Renal cortex interstitium (tissue), 11 donors: ENCODE results near the gene YWHAH. TPM values are rescaled to one million over a fixed set of nuclear protein-coding genes. Genes with fewer than 3 reads are reported as not detected.
A peak's percentile ranks its signal among the peaks of the same experiment; 100 is the strongest.
"Not testable (repeated sequence)": the region's sequence is repeated elsewhere in the genome, so short reads cannot be mapped to it uniquely, and the experiment has no call there.

Experiments used
- DNase-seq, 11 donors: peaks; one replicate each; pipeline ENCODE4 v3.0.0-alpha.2; 2013; ENCODE audit warnings: low read depth in 9 of 11, low spot score in 4 of 11; ENCODE audit errors: extremely low read depth in 1 of 11
- polyA plus RNA-seq, 3 donors: library from polyadenylated mRNA; unstranded; fragments of 120-200 nt; gene quantifications; one replicate each; pipeline ENCODE4 v1.2.1, GENCODE V29; 2013; ENCODE audit not compliant: insufficient read length in 3 of 3

The YWHAH gene
- polyA plus RNA-seq, 3 donors = 92.6 to 140 (median 136) TPM

DNA sequence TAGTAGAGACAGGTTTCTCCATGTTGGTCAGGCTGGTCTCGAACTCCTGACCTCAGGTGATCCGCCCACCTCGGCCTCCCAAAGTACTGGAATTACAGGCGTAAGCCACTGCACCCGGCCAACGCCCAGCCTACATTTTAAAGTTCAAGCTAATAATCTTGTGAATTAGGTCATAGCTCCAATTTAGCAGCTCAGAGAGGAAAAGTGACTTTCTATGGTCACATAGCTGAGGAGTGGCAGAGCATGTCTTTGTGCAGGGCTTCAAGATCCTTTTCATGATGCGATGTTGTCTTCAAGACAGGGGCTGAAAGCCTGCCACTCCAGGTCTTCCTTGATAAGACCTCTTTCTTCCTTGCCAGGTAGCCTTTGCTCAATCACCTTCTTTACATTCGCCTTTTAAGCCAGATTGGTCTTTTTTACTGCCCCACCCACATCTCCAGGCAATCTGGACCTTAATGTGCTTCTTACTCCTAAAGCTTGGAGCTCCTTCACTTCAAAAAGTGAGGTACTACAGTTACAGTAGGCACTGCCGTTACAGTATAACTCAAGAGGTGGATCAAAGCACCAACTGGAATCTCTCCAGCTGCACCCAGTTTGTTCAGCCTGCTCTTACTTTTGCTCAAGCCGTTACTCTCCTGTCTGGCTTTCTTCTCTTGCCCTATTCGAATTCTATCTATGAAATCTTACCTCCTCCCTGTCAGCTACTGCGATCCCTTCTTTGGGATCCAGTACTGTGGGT is 18.2 kb downstream of the YWHAH start:
- no peak for DNase-seq

DNA sequence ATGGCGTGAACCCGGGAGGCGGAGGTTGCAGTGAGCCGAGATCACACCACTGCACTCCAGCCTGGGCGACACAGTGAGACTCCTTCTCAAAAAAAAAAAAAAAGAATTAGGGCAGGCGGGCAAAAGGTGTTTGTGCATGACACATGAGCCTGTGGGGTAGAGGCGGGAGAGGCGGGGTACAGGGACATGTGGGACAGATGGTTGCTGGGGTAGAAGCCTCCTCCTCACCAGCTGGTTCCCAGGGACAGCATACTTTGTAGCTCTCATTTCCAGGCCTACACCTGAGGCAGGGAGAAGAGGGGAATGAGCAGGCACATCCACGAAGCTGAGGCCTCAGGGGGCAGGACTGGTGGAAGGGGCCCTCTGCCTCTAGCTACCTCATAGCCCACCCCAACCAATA is 23.7 kb downstream of the YWHAH start:
- no peak for DNase-seq

DNA sequence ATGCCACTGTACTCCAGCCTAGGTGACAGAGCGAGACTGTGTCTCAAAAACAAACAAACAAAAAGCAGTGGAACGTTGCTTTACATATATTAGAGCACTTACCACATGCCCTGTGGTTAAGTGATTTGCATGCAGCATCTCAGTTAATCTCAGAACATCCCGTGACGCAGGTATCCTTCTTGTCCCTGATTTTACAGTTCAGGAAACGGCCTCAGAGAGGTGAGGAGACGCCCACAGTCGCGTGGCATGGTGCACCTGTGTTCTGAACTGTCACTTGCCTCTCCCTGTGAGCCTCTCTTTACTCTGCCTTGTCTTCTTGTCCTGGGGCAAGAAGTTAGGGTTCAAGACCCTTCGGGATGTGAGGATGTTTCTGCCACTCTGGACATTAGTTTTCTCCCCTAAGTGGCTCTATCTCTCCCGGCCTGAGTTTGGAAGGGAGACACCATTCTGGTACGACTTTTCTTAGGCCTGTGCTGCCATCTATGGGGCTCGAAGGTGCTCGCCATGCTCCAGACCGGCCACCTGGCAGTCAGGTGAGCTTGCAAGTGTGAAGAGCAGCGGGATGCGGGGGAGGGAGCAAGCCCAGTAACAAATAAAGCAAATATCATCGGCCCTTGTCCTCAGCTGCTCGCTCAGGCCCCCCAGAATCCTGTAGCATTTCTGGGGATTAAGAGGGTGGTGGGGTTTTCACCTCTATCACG is 25.6 kb downstream of the YWHAH start:
- peak in 6 of 11 donors; percentile 45 to 73 (median 59) for DNase-seq

DNA sequence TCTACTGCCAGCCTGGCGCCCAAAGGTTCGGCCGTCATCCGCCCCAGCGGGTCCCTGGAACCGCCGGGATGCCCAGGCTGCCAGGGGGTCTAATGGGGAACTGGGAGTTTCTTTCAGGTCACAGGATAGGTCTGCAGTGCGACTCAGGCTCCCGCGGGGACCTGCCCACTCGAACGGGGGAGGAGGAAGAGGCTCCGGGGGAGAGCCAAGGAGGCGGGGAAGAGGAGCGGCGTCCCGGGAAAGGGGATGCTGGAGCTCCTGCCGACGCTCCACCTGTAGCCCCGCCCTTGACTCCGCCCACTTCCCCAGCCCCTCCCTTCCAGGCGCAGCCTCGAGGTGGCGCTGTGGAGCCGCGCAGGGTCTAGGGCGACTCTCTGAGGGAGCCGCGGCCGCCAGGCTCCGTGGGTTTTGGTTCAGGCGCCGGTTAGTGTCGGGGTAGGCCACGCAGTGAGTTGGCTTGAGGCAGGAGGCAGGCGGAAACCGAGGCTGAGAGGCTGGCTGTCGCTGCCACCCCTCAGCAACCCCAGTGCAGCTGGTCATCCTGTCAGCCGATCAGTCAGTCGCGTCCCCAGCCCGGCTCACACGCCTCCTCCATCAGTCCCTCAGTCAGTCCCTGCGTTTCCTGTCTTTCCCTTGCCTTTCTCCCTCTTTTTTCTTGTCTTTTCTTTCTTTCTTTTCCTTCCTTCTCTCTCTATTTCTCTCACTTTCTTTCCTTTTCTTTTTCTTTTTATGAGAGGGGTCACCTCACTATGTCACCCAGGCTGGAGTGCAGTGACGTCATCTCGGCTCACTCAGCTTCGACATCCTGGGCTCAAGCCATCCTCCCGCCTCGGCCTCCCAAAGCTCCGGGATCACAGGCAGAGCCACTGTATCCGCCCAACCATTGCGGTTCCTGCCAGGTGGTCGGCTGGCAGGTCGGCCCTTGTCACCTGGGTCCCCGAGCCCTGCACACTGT is 26.4 kb downstream of the YWHAH start:
- peak in 10 of 11 donors; percentile 57 to 85 (median 80) for DNase-seq

DNA sequence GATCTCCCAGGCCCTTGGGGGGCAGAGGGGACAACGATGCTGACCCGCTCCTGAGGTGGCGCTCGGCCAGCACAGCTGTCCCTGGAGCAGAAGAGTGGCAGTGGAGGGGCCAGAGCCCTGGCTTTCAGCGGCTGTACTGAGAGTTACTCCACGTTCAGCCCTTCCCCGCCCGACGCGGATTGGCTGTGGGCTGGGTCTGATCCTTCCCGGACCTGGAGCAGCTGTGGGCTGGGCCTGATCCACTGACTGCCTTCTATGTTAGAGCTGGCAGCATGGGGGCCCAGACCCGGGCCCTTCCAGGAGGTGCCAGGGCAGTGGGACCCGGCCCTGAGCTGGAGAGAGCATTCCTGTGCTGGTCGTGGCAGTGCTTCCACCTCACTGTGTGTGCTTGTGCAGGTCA is 27.8 kb downstream of the YWHAH start:
- DNase-seq = no peak

DNA sequence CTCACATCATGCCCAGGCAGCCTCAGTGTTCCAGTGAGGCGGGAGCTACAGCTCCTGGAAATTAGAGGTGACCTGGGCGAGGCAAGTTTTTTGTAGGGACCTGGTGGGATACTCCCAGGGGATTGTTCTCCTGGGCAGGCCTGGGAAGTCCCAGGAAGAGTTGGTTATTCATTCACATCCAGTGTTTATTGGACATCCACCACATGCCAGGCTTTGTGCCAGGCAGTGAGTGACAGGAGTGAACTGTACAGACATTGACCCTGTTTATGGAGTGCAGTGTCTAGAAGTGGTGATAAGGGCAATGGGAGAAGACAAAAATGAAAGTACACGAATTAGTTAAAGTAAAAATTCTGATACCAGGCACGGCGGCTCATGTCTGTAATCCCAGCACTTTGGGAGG is 29.4 kb downstream of the YWHAH start:
- DNase-seq = no peak

DNA sequence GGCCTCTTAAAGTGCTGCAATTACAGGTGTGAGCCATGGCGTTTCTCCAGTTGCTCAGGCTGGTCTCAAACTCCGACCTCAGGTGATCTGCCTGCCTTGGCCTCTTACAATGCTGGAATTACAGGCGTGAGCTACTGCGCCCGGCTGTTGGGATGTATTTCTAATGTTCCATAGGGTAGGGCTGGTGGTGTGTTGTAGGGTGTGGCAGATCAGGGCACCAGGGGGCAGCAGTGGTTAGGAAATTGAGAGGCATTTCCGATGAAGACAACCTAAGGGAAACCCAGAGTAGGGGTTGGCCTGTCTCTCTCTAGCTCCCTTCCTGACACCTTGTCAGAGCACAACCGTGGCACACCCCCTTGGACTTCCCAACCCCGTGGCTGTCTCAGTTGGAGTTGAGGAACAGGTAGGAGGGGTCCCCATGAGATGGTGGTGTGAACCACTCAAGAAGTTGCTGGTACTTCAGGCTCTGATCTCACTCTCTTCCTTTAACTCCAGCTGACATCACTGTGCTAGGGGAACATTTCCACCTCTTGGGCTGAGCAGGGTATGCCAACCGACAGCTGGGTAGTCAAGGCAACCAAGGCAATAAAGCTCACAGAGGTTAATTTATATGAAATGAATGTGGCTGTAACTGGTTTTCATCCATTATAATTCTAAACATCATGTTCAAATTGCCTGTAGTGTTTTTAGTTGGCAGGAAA is 33.0 kb downstream of the YWHAH start:
- peak in 8 of 11 donors; percentile 42 to 69 (median 55) for DNase-seq

DNA sequence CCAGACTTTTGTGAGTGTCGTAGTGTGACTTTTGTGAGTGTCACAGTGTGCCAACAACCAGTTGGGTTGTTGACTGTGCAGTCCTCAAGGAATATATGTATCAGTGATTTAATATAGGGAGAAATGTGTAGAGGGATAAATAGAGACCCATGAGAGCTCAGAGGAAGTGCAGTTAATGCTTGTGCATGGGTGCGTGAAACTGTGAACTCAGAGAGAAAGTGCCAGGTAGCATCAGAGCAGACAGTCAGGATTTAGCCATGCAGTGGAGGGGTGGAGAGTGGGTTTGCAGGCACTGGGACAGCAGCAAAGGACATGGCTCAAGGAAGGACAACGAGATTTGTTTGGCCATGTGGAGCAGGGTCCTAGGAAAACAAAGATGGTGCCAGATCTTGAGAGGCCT is 33.6 kb downstream of the YWHAH start:
- no peak for DNase-seq

DNA sequence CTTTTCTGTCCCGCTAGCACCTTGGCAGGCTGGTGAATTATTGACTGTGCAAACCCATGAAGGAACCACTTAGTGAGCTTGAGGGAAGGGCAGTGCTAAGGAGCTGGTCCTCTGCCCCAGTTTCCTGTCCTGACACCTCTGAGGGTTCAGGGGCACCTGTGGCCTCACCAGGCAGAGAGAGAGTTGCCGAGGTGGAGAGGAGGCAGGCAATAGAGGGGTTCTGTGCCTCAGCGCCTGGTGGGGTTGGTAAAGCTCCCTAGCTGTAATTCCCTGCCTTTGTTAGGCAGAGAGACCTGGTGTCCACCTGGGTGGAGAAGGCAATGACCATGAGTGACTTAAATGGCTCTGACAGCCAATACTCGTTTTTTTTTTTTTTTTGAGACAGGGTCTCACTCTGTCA is 36.3 kb downstream of the YWHAH start:
- no peak for DNase-seq

DNA sequence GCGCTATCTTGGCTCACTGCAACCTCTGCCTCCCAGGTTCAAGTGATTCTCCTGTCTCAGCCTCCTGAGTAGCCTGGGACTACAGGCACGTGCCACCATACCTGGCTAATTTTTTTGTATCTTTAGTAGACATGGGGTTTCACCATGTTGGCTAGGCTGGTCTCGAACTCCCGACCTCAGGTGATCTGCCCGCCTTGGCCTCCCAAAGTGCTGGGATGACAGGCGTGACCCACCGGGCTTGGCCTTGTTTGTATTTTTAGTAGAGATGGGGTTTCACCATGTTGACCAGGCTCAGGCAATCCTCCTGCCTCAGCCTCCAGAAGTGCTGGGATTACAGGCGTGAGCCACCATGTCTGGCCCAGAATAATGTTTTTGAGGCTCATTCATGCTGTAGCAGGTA is 37.6 kb downstream of the YWHAH start:
- not testable (repeated sequence) for DNase-seq

DNA sequence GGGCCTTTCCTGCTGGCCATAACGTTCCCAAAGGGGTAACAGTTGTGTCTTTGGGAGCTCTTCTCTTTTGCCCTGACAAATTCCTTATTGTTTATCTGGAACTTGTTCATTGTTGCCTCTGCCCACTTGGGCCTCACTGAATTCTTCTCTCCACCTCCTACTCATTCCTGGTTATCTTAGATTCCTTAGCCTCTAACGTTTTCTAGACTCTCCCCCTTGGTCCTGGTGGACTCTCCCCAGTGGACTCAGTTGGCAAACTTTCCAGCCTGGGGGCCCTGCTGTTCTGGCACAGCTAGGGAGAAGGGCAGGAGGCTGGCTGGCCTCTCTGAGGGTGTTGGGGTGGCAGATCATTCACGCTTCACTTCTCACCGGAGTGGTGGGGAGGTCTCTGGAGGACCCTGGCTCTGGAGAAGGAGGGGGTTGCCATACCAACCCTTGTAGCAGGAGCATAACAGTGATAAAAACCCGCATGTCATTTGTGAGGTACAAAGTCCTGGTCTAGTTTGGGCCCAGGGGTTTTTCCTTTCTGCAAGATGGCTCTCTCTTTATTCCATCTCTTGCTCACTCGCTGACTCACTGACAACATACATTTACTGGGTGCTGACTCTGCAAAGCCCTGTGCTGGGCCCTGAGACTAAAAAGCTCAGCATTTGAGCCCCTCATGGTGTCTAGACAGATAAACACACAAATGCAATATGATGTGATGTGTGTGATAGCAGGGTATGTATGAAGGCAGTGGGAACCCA is 39.7 kb downstream of the YWHAH start:
- no peak for DNase-seq

DNA sequence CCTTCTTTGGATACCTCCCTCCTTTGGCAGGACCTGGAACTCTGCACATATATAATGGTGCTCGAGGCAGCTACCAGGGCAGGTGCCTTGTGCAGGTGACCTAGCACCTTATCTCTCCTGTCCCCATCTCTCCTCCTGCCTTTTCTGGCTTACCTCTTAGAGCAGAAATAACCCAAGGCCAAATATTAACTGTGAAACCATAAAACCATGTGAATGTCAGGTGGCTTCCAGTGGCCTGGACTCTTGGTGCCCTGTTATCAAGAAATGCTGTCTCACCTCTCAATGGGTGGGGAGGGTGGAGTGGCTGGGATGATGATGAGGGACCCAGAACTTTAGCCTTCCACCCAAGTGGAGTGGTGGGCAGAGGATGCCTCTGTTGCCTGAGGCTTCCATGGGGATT is 42.9 kb downstream of the YWHAH start:
- no peak for DNase-seq

DNA sequence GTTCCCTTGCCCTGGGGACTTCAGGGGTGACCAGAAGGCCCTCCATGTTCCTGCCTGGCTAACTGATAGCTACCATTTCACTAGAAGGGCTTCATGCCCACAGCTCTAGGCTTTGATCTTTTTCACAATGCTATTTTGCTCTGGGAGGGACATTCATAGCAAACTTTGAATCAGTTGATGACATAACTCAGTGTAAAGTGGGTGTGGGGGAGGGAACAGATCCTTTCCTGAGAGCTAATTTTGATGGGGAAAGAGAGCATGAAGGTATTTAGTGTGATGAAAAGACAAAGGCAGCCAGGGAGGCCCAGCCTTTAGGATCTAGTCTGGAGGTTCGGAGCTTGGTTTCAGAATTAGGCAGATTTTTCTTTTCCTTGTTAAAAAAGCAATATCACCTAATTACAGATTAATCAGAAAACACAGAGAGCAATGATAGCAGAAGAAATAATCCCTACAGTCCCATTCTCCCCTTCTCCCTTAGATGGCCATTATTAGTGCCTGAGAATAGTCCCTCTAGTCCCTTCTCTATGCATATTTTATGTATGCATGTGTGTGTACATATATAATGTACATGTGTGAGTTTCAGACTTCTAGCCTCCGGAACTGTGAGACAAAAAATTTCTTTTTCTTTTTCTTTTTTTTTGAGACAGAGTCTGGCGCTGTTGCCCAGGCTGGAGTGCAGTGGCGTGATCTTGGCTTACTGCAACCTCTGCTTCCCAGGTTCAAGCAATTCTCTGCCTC is 46.9 kb downstream of the YWHAH start:
- no peak for DNase-seq

DNA sequence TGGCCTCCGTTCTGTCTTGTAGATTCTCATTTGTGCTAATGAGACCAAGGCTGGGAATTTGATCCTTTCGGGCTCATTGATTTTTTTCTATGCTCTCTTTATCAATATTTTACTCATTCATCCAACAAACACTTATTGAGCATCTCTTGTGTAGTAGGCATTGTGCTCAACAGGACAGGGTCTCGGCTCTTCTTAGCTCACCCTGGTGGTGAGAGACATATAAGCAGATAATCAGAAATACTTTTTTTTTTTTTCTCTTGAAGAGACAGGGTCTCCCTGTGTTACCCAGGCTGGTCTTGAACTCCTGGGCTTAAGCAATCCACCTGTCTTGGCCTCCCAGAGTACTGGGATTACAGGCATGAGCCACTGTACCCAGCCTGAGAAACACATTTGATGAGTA is 50.7 kb downstream of the YWHAH start:
- no peak for DNase-seq

DNA sequence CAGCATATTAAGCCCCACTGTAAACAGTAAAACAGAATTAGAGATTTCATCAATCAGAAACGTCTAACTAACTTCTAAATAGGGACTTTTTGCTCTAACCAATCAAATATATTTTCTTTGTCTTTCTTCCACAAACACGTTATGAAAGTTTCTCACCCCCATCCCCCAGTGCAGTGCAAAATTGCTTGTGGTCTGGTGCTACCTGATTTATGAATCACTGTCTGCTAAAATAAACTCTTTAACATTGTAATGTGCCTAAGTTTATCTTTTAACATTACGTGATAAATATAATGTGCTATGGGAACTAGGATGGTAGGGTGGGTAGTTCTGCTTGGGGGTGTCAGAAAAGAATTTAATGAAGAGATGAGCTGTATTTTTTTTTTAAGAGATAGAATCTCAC is 51.5 kb downstream of the YWHAH start:
- no peak for DNase-seq

DNA sequence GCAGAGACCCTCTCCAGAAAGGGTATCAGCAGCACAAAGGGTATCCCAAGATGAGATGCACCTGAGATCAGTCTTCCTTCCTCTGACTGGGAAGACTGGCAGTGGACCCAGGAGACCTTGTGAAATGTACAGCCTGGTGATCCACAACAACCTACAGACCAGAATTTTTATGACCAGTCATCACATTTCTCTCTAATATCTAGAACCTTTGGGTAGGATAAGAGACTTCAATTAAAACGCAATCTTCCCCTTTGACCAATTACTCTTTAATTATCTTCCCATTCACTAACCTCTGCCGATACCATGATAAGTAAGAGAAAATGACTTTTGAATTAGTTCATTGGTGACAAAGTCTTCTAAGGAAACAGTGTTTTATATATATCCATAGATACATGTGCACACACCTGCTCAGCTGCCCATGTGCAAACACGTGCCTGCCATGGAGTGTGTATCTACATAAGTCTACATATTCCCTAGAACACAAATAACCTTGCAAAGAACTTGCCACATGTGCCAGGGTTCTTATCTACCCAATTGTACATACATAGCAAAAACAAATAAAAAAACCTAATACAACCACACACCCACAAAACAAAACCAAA is 54.5 kb downstream of the YWHAH start:
- DNase-seq = no peak

DNA sequence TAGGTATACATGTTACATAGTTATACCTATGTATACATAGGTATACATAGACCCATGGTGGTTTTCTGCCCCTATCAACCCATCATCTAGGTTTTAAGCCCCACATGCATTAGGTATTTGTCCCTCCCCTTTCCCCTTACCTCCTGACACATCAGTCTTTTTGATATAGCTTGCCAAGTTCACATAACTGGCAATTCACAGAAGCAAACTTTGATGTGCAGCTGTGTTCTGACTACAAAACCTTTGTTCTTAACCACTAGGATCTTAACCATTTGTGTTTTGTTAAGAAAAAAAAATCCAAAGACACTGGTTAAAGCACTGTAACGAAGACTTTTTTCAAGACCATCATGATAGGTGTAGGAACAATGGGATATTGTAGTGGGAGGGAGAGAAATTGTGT is 55.8 kb downstream of the YWHAH start:
- no peak for DNase-seq
